ENCODE measurements around the gene NDUFB3.

GRCh38 chr2:201071479-201072200 is at the start of gene NDUFB3, which contains the start of gene HYCC2:
- TF ChIP-seq ZNF274 (IDR thresholded peaks at IDR 0.05; ENCODE audit: low read depth, low read length) (no peak), SUZ12 (IDR thresholded peaks at IDR 0.05; ENCODE audit: extremely low read depth, insufficient read depth, insufficient read length) (no peak), YY1 (IDR thresholded peaks at IDR 0.05; ENCODE audit: insufficient read depth, insufficient read length) (no peak)
